Spleen (tissue), 7 donors: ENCODE results near the gene ARL4A.

ENCODE experiments used
- CTCF ChIP-seq, 11 experiments: fragments of 200-600 bp in 7 of 11; fragments of 450-650 bp in 4 of 11; sonication (generic) in 4 of 11; IDR thresholded peaks in 8 of 11; conservative IDR thresholded peaks in 3 of 11; 1 replicate in 7 of 11; 2 replicates in 4 of 11; pipeline versions ENCODE4 v1.4.0 to v1.8.0; 2016 to 2021; ENCODE audit warnings: antibody characterized with exemption in 11 of 11, inconsistent platforms in 4 of 11, mild to moderate bottlenecking in 1 of 11
- POLR2A ChIP-seq, 3 donors: fragments of 450-650 bp; IDR thresholded peaks; one replicate each; pipeline ENCODE4 v1.5.1; 2017; ENCODE audit warnings: antibody characterized with exemption in 3 of 3, mild to moderate bottlenecking in 1 of 3
- POLR2AphosphoS5 ChIP-seq, 3 donors: sonication (generic); formaldehyde crosslinking; IDR thresholded peaks; one replicate each; pipeline ENCODE4 v1.5.1; 2017; ENCODE audit warnings: antibody characterized with exemption in 3 of 3
- donor health status: DM: no; HTN: no; CAD: no; lungs with moderate emphysema.
- donor health status: DM: no; HTN: no; CAD: no.
- donor health status: DM: no; HTN: no; CAD: no.

DNA sequence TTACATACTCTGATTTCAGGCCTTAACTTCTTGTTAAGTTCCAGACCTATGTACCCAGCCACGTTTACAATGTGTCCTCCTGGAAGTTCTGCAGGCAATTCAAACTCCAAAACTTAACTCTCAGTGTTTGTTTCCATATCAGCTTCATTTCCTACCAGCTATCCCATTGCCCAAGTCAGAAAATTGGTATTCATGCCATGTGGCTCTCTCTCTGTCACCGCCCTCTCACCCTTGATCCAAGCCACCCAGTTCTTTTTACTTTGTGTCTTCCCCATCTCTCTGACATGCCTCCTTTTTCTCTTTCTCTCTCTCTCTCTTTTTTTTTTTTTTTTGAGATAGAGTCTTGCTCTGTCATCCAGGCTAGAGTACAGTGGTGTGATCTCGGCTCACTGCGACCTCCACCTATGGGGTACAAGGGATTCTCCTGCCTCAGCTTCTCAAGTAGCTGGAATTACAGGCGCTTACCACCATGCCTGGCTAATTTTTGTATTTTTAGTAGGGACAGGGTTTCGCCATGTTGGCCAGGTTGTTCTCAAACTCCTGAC is 33.9 kb downstream of the ARL4A start:
- TF ChIP-seq CTCF (IDR thresholded peaks at IDR 0.05 in 8 of 11, conservative IDR thresholded peaks at IDR 0.05 in 3 of 11) (no peak), POLR2A (IDR thresholded peaks at IDR 0.05) (no peak), POLR2AphosphoS5 (IDR thresholded peaks at IDR 0.05) (no peak)
